HL-60 (cell line): ENCODE data around the gene C11orf98.
A peak's percentile ranks its signal among the peaks of the same experiment; 100 is the strongest.

Experiments used
- DNase-seq, 2 experiments: peaks; one replicate each; pipeline ENCODE4 v3.0.0-alpha.2; 2010 to 2020; ENCODE audit warnings: low read depth in 1 of 2, low spot score in 1 of 2
- H3K27ac ChIP-seq: fragments of 250-450 bp; sonication (Bioruptor Pico); replicated peaks from 2 replicates; pipeline ENCODE4 v1.5.1; 2020; ENCODE audit warnings: mild to moderate bottlenecking, moderate library complexity
- H3K27me3 ChIP-seq: fragments of 250-450 bp; sonication (Bioruptor Pico); 2 replicates; pipeline ENCODE4 v1.5.1; 2021; ENCODE audit warnings: mild to moderate bottlenecking, moderate library complexity; ENCODE audit not compliant: insufficient read depth, poor library complexity, severe bottlenecking
- H3K4me3 ChIP-seq: replicated peaks from 2 replicates; pipeline ENCODE4 v1.5.1; 2011; ENCODE audit warnings: mild to moderate bottlenecking, control low read depth, low read length; ENCODE audit not compliant: insufficient read depth
- GABPA ChIP-seq: IDR thresholded peaks from 2 replicates; pipeline ENCODE4 v1.6.1; 2012; ENCODE audit warnings: low read depth
- POLR2AphosphoS5 ChIP-seq: IDR thresholded peaks from 2 replicates; pipeline ENCODE4 v1.6.1; 2012; ENCODE audit warnings: low read depth
- SPI1 ChIP-seq: IDR thresholded peaks from 2 replicates; pipeline ENCODE4 v1.6.1; 2012; ENCODE audit warnings: low read depth, mild to moderate bottlenecking, borderline replicate concordance
- TF ChIP-seq, protein P1 (sequence below): IDR thresholded peaks from one replicate; pipeline ENCODE4 v1.5.1; 2011; ENCODE audit warnings: low read length, control low read depth, inconsistent platforms; ENCODE audit not compliant: insufficient read depth
- TF ChIP-seq, protein P2 (sequence below): IDR thresholded peaks from 2 replicates; pipeline ENCODE4 v1.6.1; 2012; ENCODE audit warnings: low read depth; ENCODE audit not compliant: insufficient replicate concordance

The C11orf98 gene

DNA sequence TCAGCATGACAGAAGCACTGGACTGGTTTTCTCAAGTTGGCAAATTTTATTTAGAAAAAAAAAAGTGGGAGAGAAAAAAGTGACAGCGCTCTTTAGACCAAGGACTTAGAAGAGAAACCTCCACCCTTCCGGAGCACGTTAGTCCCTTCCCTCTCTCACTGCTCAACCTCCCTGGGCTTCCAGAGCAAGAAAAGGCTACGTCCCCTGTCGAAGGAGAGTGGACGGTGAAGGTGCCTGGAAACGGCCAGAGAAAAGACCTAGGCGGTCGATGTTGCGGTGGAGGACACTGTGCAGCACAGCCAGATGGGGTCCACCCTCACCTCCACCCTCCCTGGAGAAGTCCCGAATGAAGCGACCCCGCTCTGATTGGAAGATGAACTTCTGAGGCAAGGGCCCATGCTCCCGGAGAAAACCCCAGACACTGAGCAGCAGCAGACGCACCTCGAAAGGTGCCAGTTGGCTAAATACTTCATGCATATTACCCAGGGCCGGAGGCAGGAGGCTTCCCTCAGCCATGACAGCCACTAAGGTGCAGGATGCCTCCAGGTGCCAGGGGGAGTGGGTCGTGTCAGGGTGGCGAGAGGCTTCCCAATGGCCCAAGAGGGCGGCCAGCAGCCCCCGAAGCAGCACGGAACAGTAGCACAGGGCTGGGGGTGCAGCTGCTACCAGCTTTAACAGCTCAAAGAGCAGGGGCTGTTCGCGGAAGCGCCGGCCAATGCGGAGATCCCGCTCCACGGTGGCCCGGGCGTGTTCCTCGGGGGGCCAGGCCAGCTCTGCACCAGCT lies 18.0 kb downstream of the C11orf98 start:
- H3K27me3 ChIP-seq: no peaks in the 10 kb centered on the region
- TF ChIP-seq GABPA: no peak
- TF ChIP-seq SPI1: no peak
- TF ChIP-seq, protein P1, sequence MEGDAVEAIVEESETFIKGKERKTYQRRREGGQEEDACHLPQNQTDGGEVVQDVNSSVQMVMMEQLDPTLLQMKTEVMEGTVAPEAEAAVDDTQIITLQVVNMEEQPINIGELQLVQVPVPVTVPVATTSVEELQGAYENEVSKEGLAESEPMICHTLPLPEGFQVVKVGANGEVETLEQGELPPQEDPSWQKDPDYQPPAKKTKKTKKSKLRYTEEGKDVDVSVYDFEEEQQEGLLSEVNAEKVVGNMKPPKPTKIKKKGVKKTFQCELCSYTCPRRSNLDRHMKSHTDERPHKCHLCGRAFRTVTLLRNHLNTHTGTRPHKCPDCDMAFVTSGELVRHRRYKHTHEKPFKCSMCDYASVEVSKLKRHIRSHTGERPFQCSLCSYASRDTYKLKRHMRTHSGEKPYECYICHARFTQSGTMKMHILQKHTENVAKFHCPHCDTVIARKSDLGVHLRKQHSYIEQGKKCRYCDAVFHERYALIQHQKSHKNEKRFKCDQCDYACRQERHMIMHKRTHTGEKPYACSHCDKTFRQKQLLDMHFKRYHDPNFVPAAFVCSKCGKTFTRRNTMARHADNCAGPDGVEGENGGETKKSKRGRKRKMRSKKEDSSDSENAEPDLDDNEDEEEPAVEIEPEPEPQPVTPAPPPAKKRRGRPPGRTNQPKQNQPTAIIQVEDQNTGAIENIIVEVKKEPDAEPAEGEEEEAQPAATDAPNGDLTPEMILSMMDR: no peak
- TF ChIP-seq, protein P2, sequence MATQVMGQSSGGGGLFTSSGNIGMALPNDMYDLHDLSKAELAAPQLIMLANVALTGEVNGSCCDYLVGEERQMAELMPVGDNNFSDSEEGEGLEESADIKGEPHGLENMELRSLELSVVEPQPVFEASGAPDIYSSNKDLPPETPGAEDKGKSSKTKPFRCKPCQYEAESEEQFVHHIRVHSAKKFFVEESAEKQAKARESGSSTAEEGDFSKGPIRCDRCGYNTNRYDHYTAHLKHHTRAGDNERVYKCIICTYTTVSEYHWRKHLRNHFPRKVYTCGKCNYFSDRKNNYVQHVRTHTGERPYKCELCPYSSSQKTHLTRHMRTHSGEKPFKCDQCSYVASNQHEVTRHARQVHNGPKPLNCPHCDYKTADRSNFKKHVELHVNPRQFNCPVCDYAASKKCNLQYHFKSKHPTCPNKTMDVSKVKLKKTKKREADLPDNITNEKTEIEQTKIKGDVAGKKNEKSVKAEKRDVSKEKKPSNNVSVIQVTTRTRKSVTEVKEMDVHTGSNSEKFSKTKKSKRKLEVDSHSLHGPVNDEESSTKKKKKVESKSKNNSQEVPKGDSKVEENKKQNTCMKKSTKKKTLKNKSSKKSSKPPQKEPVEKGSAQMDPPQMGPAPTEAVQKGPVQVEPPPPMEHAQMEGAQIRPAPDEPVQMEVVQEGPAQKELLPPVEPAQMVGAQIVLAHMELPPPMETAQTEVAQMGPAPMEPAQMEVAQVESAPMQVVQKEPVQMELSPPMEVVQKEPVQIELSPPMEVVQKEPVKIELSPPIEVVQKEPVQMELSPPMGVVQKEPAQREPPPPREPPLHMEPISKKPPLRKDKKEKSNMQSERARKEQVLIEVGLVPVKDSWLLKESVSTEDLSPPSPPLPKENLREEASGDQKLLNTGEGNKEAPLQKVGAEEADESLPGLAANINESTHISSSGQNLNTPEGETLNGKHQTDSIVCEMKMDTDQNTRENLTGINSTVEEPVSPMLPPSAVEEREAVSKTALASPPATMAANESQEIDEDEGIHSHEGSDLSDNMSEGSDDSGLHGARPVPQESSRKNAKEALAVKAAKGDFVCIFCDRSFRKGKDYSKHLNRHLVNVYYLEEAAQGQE: no peak
- no peak for TF ChIP-seq POLR2AphosphoS5
- no peak overlapping the region for H3K27ac ChIP-seq
- H3K4me3 ChIP-seq: no peak overlapping the region
- DNase-seq: no peak

GRCh38 chr11:62645946-62646824 lies 18.8 kb downstream of the C11orf98 start, which contains the start of gene GANAB:
Gene GANAB (minus strand): TSS chr11:62646613. CDS start chr11:62646599, 14 bp downstream.
- TF ChIP-seq, protein P1: no peak
- peak; percentile 48; the same call in 1 of the 2 replicates for TF ChIP-seq GABPA
- TF ChIP-seq SPI1: no peak
- TF ChIP-seq, protein P2: peak; percentile 56
- TF ChIP-seq POLR2AphosphoS5: peak; percentile 91
- DNase-seq: peak; percentile 97 to 100
- Histone ChIP-seq H3K27me3 (no peaks in the 10 kb centered on the region), H3K27ac (peak within 1 kb of the TSS; percentile 95), H3K4me3 (peak within 1 kb of the TSS; percentile 51)

DNA sequence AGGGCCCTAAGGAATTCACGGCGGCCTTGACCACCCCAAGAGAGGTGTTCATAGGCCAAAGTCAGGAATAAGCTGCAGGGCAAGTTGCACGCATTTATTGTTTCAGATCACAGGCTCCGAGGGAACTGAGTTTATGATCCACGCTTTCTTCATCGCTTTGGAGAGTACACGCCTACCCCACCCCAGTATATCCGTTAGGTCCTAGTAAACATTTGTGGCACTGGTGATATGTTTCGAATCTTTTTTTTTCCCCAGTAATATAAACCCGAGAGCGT lies 19.4 kb downstream of the C11orf98 start:
- no peak for DNase-seq
- Histone ChIP-seq H3K4me3 (peak overlapping the region; percentile 51), H3K27me3 (no peaks in the 10 kb centered on the region), H3K27ac (peak overlapping the region; percentile 95)
- TF ChIP-seq, protein P1: no peak
- TF ChIP-seq SPI1 (no peak), POLR2AphosphoS5 (no peak), GABPA (no peak)
- TF ChIP-seq, protein P2: no peak
